T-helper 2 cell treated with Interferon-gamma antibody and Interleukin-4, amounts not matched to agents 100 ng/mL and 5 ng/mL, for 36 hours (primary cell): Measurements from ENCODE around the gene IVNS1ABP. TPM values are rescaled to one million over a fixed set of nuclear protein-coding genes. Genes with fewer than 3 reads are reported as not detected.
"Not testable (repeated sequence)": the region's sequence is repeated elsewhere in the genome, so short reads cannot be mapped to it uniquely, and the experiment has no call there.

Source experiments
- intact Hi-C: fragments of 100-400 bp; cut with micrococcal nuclease; formaldehyde crosslinking; loops from one replicate; pipeline ENCODE4 v1.15.1; 2023
- total RNA-seq: library from RNA; stranded (reverse); gene quantifications from 2 replicates; pipeline ENCODE4 v1.2.3, GENCODE V29; 2022

Gene IVNS1ABP
- total RNA-seq, 1 donor from 2014 or later: 97.8 TPM

DNA sequence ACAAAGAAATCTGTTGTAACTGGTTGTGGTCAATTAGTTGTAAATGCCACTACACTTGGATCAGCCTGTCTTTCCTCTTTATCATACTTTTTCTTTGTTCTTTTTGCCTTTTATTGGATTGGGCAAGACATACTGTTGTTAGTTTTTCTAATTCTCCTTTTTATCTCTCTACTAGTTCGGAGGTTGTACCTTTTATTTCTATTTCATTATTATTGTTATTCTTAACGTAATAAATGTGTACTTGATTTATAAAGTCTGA is 59.2 kb downstream of the IVNS1ABP start:
- intact Hi-C loops: loop anchor here (2.0 kb wide), 1 partner anchor 59 kb away; the partner anchor contains the start of gene IVNS1ABP

DNA sequence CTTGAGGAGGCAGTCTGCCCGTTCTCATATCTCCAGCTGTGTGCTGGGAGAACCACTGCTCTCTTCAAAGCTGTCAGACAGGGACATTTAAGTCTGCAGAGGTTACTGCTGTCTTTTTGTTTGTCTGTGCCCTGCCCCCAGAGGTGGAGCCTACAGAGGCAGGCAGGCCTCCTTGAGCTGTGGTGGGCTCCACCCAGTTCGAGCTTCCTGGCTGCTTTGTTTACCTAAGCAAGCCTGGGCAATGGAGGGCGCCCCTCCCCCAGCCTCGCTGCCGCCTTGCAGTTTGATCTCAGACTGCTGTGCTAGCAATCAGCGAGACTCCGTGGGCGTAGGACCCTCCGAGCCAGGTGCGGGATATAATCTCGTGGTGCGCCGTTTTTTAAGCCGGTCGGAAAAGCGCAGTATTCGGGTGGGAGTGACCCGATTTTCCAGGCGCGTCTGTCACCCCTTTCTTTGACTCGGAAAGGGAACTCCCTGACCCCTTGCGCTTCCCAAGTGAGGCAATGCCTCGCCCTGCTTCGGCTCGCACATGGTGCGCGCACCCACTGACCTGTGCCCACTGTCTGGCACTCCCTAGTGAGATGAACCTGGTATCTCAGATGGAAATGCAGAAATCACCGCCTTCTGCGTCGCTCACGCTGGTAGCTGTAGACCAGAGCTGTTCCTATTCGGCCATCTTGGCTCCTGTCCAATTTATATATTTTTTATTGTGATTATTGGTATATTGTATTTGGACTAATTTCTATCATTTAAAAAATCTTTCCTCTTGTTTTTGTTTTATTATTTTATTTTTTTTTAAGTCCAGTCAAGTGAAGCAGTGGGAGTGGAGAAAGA is 59.7 kb downstream of the IVNS1ABP start:
- intact Hi-C loops: not testable (repeated sequence)

DNA sequence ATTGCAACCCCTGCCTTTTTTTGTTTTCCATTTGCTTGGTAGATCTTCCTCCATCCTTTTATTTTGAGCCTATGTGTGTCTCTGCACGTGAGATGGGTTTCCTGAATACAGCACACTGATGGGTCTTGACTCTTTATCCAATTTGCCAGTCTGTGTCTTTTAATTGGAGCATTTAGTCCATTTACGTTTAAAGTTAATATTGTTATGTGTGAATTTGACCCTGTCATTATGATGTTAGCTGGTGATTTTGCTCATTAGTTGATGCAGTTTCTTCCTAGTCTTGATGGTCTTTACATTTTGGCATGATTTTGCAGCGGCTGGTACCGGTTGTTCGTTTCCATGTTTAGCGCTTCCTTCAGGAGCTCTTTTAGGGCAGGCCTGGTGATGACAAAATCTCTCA is 61.4 kb downstream of the IVNS1ABP start:
- intact Hi-C loops: not testable (repeated sequence)

DNA sequence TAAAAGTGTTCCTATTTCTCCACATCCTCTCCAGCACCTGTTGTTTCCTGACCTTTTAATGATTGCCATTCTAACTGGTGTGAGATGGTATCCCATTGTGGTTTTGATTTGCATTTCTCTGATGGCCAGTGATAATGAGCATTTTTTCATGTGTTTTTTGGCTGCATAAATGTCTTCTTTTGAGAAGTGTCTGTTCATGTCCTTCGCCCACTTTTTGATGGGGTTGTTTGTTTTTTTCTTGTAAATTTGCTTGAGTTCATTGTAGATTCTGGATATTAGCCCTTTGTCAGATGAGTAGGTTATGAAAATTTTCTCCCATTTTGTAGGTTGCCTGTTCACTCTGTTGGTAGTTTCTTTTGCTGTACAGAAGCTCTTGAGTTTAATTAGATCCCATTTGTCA is 64.6 kb downstream of the IVNS1ABP start:
- intact Hi-C loops: not testable (repeated sequence)

DNA sequence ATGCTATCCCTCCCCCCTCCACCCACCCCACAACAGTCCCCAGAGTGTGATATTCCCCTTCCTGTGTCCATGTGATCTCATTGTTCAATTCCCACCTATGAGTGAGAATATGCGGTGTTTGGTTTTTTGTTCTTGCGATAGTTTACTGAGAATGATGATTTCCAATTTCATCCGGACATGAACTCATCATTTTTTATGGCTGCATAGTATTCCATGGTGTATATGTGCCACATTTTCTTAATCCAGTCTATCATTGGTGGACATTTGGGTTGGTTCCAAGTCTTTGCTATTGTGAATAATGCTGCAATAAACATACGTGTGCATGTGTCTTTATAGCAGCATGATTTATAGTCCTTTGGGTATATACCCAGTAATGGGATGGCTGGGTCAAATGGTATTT is 65.1 kb downstream of the IVNS1ABP start:
- intact Hi-C loops: not testable (repeated sequence)

DNA sequence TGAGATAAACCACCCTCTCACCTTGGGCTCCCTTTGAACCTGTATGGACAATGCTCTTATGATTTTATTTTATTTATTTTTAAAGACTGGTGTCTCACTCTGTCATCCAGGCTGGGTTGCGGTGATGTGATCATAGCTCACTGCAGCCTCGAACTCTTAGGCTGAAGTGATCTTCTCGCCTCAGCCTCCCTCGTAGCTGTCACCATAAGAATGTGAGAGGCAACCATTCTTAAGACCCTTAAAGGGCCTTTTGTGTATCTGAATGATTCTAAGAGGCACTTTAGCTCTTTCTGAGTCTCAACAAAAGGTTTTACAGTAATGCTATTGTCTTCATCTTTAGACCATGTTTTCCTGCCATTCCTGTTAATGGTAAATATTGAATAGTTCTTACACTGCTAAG is 67.0 kb downstream of the IVNS1ABP start:
- intact Hi-C loops: no loop called here

DNA sequence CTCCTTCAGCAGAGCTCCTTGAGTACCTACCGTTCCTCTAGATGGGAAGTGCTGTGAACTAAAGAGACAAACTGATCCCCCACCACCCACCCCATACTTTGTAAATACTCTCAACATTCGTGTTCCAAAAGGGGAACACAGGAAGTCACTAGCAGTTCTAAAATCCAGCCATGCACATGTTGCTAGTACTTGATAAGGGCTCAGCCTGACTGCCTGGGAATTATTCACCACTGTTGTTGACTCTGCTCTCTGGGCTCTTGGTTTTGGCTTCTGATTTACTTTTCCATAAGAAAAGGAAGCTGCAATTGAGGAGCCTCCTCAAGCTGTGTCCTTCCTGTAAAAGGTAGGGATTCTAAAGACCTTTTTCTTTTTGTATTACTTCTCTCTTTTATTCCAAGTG is 67.5 kb downstream of the IVNS1ABP start:
- intact Hi-C loops: no loop called here

Other genes starting within 250 kb of the IVNS1ABP start
- gene TRMT1L, start 160.3 kb downstream of the IVNS1ABP start, total RNA-seq: 21.3 and 26.3 TPM in 2 replicates
- gene SWT1, start 160.1 kb downstream of the IVNS1ABP start, total RNA-seq: 2.2 and 2.7 TPM in 2 replicates